HepG2 (cell line): ENCODE results near the gene TBX10. TPM values are rescaled to one million over a fixed set of nuclear protein-coding genes. Genes with fewer than 3 reads are reported as not detected.

Source experiments
- AFF4 ChIP-seq: sonication (generic); formaldehyde crosslinking; IDR thresholded peaks from 2 replicates; pipeline ENCODE4 v1.4.0; 2020; ENCODE audit warnings: missing genetic modification reagents
- CEBPB ChIP-seq: IDR thresholded peaks from 2 replicates; pipeline ENCODE4 v1.6.1; 2011; ENCODE audit warnings: low read depth, low read length, improper control_type of control experiment, borderline replicate concordance
- CSRNP1 ChIP-seq: sonication (generic); formaldehyde crosslinking; IDR thresholded peaks from 2 replicates; pipeline ENCODE4 v1.8.1; 2023; ENCODE audit warnings: mild to moderate bottlenecking, missing genetic modification reagents
- GFI1 ChIP-seq: sonication (generic); formaldehyde crosslinking; IDR thresholded peaks from 2 replicates; pipeline ENCODE4 v1.5.0; 2020; ENCODE audit warnings: missing genetic modification reagents, mild to moderate bottlenecking, borderline replicate concordance
- GMEB2 ChIP-seq: IDR thresholded peaks from 2 replicates; pipeline ENCODE4 v1.6.1; 2016; ENCODE audit warnings: missing biosample characterization, missing genetic modification reagents, low read depth
- NR2F2 ChIP-seq: IDR thresholded peaks from 2 replicates; pipeline ENCODE4 v1.6.1; 2012; ENCODE audit warnings: low read depth, inconsistent platforms, borderline replicate concordance
- SAP130 ChIP-seq: IDR thresholded peaks from 2 replicates; pipeline ENCODE4 v1.6.1; 2016; ENCODE audit warnings: low read depth
- SP1 ChIP-seq, 2 experiments: fragments of 450-650 bp in 1 of 2; sonication (generic) in 1 of 2; formaldehyde crosslinking in 1 of 2; IDR thresholded peaks; 2 replicates each; pipeline versions ENCODE4 v1.4.0 to v1.6.1; 2016 to 2020; ENCODE audit warnings: missing genetic modification reagents in 1 of 2
- WIZ ChIP-seq: sonication (generic); formaldehyde crosslinking; IDR thresholded peaks from 2 replicates; pipeline ENCODE4 v1.5.1; 2020; ENCODE audit warnings: mild to moderate bottlenecking, missing genetic modification reagents
- ZNF337 ChIP-seq: sonication (generic); formaldehyde crosslinking; IDR thresholded peaks from 2 replicates; pipeline ENCODE4 v1.5.1; 2020; ENCODE audit warnings: missing genetic modification reagents, low read depth, mild to moderate bottlenecking, borderline replicate concordance
- ZNF451 ChIP-seq: sonication (generic); formaldehyde crosslinking; IDR thresholded peaks from 2 replicates; pipeline ENCODE4 v1.5.0; 2020; ENCODE audit warnings: mild to moderate bottlenecking, missing genetic modification reagents
- ZNF577 ChIP-seq: sonication (generic); formaldehyde crosslinking; IDR thresholded peaks from 2 replicates; pipeline ENCODE4 v1.4.0; 2020; ENCODE audit warnings: mild to moderate bottlenecking, low read depth, missing genetic modification reagents, borderline replicate concordance
- polyA plus RNA-seq, 8 experiments: library from polyadenylated mRNA; depleted of rRNA in 3 of 8; stranded (reverse) in 7 of 8; unstranded in 1 of 8; fragments of >200 nt; fragmentation: Illumina TruSeq in 4 of 8; extraction: Trizol in 4 of 8; gene quantifications; 2 replicates each; pipeline versions ENCODE4 v1.2.1 to v1.2.3, GENCODE V29; 2011 to 2016; ENCODE audit warnings: low read depth in 4 of 8, missing spikeins in 1 of 8, mixed read lengths in 1 of 8; ENCODE audit not compliant: insufficient read depth in 1 of 8
- total RNA-seq, 5 experiments: library from RNA; depleted of rRNA; stranded (reverse); fragments of >200 nt; fragmentation: Illumina TruSeq; extraction: Trizol; gene quantifications; 2 replicates each; pipeline ENCODE4 v1.2.3, GENCODE V29; 2016; ENCODE audit warnings: low read depth in 1 of 5
- TF ChIP-seq, protein P1 (sequence below): sonication (generic); formaldehyde crosslinking; IDR thresholded peaks from 2 replicates; pipeline ENCODE4 v1.4.0; 2020; ENCODE audit warnings: missing genetic modification reagents
- TF ChIP-seq, protein P2 (sequence below): IDR thresholded peaks from 2 replicates; pipeline ENCODE4 v1.6.1; 2016; ENCODE audit warnings: low read depth, control low read depth
- TF ChIP-seq, protein P3 (sequence below): sonication (generic); formaldehyde crosslinking; IDR thresholded peaks from 2 replicates; pipeline ENCODE4 v1.4.0; 2020; ENCODE audit warnings: missing genetic modification reagents, borderline replicate concordance

Gene TBX10
- total and polyA plus RNA-seq, 2 of the 13 experiments (the other 11 are each of a cell fraction or from before 2014, with no cell fraction given) = 0.27 to 1.7 TPM

GRCh38 chr11:67606492-67607295 is 32.9 kb downstream of the TBX10 start, which contains the start of gene NDUFV1 (continued):
- TF ChIP-seq SAP130 (CRISPR knock-in tag) = peak; percentile 95
- 0 out of 2 replicates have a peak, but pooled peaks have one; percentile 70 for TF ChIP-seq ZNF337 (CRISPR knock-in tag)
- peak; percentile 70; the same call in 1 of the 2 replicates for TF ChIP-seq WIZ (CRISPR knock-in tag)
- peak; percentile 96 for TF ChIP-seq GMEB2 (CRISPR knock-in tag)
- TF ChIP-seq, protein P1, sequence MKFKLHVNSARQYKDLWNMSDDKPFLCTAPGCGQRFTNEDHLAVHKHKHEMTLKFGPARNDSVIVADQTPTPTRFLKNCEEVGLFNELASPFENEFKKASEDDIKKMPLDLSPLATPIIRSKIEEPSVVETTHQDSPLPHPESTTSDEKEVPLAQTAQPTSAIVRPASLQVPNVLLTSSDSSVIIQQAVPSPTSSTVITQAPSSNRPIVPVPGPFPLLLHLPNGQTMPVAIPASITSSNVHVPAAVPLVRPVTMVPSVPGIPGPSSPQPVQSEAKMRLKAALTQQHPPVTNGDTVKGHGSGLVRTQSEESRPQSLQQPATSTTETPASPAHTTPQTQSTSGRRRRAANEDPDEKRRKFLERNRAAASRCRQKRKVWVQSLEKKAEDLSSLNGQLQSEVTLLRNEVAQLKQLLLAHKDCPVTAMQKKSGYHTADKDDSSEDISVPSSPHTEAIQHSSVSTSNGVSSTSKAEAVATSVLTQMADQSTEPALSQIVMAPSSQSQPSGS (CRISPR knock-in tag) = peak; percentile 84
- TF ChIP-seq SP1 (IDR thresholded peaks at IDR 0.05) = no peak
- peak; percentile 86 for TF ChIP-seq SP1 (CRISPR knock-in tag; IDR thresholded peaks at IDR 0.05)
- TF ChIP-seq NR2F2 = no peak
- TF ChIP-seq CSRNP1 (CRISPR knock-in tag) = 0 out of 2 replicates have a peak, but pooled peaks have one; percentile 20
- TF ChIP-seq, protein P2, sequence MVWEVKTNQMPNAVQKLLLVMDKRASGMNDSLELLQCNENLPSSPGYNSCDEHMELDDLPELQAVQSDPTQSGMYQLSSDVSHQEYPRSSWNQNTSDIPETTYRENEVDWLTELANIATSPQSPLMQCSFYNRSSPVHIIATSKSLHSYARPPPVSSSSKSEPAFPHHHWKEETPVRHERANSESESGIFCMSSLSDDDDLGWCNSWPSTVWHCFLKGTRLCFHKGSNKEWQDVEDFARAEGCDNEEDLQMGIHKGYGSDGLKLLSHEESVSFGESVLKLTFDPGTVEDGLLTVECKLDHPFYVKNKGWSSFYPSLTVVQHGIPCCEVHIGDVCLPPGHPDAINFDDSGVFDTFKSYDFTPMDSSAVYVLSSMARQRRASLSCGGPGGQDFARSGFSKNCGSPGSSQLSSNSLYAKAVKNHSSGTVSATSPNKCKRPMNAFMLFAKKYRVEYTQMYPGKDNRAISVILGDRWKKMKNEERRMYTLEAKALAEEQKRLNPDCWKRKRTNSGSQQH = peak; percentile 55; the same call in 1 of the 2 replicates
- TF ChIP-seq, protein P3, sequence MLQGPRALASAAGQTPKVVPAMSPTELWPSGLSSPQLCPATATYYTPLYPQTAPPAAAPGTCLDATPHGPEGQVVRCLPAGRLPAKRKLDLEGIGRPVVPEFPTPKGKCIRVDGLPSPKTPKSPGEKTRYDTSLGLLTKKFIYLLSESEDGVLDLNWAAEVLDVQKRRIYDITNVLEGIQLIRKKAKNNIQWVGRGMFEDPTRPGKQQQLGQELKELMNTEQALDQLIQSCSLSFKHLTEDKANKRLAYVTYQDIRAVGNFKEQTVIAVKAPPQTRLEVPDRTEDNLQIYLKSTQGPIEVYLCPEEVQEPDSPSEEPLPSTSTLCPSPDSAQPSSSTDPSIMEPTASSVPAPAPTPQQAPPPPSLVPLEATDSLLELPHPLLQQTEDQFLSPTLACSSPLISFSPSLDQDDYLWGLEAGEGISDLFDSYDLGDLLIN (CRISPR knock-in tag) = no peak
- TF ChIP-seq ZNF577 (CRISPR knock-in tag) = no peak
- TF ChIP-seq GFI1 = no peak; the same call in 1 of the 2 replicates
- TF ChIP-seq AFF4 (CRISPR knock-in tag) = no peak
- no peak for TF ChIP-seq ZNF451 (CRISPR knock-in tag)
- TF ChIP-seq CEBPB = no peak
